Left lobe of liver (tissue), 2 donors: Measurements from ENCODE around the gene ACSL5. TPM values are rescaled to one million over a fixed set of nuclear protein-coding genes. Genes with fewer than 3 reads are reported as not detected.

Source experiments
- ATAC-seq: fragments of 200-7000 bp; cut with Tn5 transposase; one replicate; pipeline ENCODE4 v1.9.1; 2020; ENCODE audit warnings: mild to moderate bottlenecking, moderate library complexity
- DNase-seq: peaks from one replicate; pipeline ENCODE4 v3.0.0-alpha.2; 2020; ENCODE audit warnings: low spot score
- total RNA-seq: library from RNA; stranded (reverse); gene quantifications from one replicate; pipeline ENCODE4 v1.2.1, GENCODE V29; 2021
- donor health status: DM: no; HTN: no; CAD: no; lungs with moderate emphysema.
- donor health status: DM: no; HTN: yes; CAD: no.

ACSL5 gene, protein sequence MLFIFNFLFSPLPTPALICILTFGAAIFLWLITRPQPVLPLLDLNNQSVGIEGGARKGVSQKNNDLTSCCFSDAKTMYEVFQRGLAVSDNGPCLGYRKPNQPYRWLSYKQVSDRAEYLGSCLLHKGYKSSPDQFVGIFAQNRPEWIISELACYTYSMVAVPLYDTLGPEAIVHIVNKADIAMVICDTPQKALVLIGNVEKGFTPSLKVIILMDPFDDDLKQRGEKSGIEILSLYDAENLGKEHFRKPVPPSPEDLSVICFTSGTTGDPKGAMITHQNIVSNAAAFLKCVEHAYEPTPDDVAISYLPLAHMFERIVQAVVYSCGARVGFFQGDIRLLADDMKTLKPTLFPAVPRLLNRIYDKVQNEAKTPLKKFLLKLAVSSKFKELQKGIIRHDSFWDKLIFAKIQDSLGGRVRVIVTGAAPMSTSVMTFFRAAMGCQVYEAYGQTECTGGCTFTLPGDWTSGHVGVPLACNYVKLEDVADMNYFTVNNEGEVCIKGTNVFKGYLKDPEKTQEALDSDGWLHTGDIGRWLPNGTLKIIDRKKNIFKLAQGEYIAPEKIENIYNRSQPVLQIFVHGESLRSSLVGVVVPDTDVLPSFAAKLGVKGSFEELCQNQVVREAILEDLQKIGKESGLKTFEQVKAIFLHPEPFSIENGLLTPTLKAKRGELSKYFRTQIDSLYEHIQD
- 61.7 TPM for total RNA-seq

DNA sequence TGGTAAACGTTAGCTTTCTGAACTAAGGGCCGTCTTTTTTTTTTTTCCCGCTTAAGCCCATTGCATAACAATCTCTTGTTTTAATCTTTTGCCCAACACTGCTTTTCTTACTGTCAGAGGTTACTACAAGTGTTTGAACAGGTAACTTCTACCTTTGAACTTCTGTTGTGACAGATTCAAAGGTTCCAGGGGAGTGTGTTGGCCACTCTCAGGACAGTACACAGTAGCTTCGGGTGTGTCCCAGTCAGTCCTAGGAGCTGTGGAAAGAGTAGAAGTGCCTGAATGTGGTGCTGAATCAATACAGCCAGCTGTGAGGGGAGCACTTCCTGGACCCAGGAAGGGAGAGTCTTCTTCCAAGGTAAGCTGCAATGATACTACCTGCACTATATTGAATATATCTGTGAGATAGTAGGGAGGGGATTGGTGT, at the start of gene ACSL5:
ACSL5 (plus strand) TSS at position 205 of the 427 bp plus-strand sequence. CDS start 20,831 bp downstream, outside the sequence.
- ATAC-seq, result peak; percentile 78
- peak; percentile 75 for DNase-seq

DNA sequence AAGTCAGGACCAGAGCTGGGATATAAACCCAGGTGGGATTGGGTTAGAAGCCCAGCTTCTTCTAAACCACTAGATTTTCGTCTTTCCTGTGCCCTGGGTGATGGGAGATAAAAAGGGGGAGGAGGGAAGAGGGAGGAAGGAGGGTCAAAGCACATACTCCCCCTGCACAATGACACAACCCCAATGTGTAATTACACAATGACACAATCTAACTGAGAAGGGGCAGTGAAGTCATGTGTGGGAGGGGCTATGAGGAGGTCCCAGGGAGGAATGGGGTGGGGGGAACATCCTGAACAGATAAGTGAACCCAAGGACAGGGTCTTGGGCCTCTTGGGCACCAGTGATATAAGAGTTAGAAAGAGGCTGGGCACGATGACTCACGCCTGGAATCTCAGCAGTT, 46.2 kb upstream of the ACSL5 start:
- no peak for ATAC-seq
- DNase-seq, result no peak

DNA sequence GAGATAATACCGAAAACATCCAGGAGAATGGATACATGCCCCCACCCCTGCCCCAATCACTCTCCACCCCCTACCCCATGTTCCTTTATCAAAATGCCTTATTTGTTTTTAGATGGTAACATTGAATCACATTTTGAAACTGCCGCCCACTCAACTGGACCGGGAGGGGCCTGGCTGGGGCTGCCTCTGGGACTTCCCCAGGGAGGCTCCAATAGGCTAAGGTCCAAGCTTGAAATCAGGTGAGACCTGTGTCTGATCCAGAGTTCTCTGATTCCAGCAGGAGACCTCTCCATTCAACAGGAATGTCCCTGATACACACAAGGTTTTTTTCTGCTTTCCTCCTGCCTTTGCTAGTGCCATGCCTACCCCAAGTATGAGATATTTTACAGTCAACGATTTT, 43.8 kb upstream of the ACSL5 start:
- no peak for DNase-seq
- peak; percentile 83 for ATAC-seq

DNA sequence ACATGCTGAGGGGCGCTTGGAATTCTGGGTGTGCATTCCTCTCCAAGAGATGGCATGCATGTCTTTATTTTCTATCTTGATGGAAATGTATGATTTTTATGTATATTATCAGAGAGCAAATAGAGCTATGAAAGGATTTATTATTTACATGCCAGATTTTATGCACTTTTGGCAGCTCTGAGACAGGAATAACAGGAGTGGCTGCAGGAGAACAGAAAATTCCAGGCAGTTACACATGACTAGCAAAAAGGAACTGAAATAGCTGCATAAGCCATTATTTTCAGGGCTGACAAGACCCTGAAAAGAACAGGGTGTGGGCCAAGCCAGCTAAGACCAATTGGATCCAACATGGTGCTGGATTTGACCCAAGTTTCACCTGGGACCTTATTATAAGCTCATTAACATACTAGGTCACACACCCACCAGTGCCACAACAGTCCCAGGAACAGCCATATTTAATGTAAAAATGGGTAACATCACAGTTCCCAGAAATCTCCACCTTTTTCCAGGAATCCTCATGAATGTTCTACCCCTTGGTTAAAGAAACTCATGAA, 43.2 kb upstream of the ACSL5 start:
- ATAC-seq (no peak), DNase-seq (no peak)

DNA sequence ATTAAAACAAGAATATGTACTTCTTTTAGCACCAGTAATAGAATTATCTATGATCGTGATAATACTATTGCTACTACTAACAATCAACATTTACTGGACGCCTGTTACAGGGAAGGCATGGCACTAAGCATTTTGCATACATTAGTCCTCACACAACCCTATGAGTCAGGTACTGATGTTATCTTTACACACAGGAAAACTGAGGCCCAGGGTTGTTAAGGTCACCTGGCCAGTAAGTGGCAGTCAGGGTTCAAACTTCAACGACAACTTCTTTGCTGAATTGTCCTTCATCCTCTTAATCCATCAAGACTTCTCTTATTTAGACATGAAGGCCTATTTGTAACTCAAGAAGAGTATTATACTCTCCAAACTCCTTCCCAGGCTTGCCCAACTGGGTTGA, 41.9 kb upstream of the ACSL5 start:
- ATAC-seq, result no peak
- DNase-seq, result no peak

DNA sequence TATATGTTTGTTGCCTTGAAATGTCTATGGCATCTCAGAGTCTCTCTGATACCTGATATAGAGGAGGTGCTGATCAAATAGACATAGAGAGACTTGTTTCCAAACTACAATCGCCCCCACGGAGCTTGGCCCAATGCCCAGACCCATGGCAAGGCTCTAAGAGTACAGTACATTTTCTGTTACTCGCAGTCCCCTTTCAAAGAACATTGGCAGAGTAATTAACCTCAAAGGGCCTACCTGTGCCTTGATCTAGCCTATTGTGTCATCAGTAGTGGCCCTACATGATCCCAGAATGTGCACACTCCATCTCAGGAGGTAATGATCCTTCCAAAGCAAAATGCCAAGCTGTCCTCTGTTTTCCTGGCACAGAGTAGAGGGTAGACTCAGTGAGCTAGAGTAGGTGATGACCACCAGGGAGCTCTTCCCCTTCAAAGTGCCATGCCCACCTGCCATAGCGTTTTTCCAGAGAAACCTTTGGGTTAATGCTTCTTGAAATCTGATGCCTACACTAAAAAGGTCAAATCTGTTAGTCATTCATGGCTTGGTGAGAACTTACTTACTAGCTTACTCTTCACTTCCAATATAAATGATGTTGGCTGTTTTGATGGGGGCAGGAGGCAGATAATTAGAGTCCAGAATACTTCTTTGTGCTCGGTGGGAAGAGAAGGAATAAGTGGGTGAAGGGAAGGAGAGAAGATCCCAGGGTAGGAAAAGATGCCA, 41.2 kb upstream of the ACSL5 start:
- peak; percentile 57 for ATAC-seq

DNA sequence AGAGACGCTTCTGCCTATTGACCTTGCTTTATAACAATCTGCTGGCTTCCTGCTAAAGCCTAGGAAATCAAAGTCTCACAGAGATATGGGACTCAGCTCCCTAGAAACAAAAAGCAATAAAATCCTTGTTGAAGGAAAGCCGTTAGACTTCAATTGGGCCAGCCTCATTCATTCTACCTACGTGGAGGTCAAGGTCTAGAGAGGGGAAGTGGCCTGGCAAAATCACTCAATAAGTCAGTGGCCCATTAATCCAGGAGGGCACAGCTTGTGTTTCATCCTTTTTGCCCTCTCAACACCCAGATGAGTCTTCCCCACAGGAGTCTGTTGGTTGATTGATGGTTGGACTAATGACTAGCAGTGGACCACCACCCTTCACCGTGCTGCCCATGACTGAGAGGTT, 40.5 kb upstream of the ACSL5 start:
- ATAC-seq (no peak), DNase-seq (no peak)

More for the DNA sequence above, 41.2 kb upstream of the ACSL5 start:
- peak; percentile 71 for DNase-seq

DNA sequence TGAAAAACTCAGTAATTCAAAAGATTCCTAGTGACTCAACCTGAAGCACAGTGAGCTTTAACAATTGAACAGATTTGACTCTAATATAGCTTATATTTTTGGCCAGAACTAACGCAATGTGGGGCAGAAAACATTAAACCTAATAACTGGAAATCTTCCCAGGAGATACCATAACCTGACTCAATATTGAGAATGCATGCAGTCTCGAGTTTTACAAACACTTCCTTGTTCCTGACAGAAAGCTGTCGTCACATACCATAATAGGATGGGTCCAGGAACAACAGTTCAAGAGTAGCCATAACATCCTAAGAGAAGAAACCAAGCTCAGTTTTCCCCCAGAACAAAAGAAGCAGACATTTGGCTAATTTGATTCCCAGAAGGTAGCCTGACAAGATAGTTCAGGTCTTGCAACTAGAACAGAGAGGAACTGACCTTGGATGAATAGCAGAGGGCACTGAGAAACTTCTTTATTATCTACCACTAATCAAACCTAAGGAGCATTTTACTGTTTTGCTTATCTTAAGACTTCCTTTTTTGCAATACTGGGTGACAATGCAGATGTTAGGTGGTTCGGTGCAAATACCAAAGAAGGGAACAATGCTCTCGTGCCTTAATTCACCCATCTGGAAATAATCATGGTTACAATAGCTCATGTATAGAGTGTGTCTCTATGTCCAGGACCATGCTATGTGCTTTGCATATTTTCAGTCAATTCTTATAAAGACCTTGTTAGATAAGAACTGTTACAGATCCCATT, 38.6 kb upstream of the ACSL5 start:
- DNase-seq, result no peak
- ATAC-seq, result no peak

DNA sequence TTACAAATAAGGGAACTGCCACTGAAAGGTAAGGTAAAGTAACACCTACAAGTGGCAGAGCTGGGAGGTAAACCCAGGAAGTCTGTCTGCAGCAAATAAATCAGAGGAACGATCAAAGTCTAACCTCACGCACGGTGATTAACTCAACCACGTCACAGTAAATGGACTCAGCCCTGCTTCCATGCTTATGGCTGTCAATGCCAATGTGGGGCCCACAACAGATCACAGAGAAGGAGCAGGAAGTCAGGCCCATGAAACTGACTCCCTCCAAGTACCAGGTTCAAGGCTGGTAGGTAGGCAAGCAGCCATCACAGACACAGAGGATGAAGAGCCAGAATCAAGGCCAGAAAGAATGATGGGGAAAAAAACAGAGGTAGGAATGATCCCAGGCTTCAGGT, 38.0 kb upstream of the ACSL5 start:
- DNase-seq (no peak), ATAC-seq (peak; percentile 72)

DNA sequence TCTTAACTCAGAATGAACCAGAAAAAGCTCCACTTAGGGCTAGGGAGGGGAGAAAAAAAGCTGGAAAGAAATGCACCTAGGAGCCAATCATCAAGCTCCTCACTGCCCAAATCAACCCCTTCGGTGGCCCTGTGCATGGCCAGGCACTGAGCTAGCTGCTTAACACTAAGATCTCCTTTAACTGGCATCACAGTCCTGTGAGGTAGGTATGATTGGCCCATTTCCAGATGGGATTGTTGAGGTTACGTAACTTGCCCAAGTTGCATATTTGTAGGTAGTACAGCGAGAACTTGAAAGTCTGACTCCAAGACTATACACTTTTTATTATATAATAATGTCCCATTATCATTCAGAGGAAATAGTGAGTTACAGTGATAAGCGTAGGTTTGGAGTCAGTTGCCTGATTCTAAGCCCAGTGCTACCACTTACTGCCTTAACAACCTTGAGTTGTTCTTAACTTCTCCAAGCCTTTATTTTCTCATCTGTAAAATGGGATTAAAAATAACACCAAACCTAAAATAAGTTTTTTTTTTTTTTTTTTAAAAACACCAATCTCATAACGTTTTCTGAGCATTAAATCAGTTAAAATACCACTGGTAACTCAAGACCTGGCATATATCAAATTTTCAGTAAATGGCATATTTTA, 37.2 kb upstream of the ACSL5 start:
- no peak for DNase-seq
- peak; percentile 45 for ATAC-seq

DNA sequence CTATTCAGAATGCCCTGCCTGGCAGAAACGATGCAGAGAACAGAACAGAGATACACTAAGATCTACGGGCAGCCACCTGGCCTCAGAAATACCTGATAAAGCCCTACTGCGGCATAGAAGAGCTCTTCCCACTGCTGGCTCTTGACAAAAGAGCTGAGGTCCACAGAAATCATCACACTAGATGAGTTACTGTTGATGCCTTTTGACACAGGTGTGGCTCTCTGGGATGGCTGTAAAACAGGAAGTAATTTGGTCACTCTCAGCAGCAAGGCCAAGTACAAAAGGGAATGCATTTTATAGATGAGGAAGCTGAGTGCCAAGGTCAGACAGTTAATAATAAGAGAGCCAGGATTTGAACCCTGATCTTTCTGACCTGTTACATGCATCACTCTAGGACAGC, 35.0 kb upstream of the ACSL5 start:
- no peak for DNase-seq
- ATAC-seq, result no peak

DNA sequence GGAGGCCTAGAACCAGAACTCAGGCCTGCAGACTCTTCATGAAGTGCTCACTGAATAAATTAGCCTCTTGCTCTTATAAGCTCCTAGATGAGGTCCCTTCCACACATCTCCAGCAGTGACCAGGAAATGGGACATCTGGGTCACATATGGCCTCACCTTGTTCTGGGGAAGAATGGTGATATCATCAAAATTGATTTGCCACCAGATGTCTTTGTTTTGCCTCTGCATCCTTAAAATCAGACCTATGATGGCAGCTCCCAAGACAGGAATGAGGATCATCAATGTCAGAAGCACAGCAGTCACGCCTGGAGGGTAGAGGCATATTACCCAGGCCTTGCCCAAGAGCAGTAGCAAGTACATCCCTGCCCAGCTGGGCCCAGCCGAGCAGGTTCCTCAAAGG, 33.3 kb upstream of the ACSL5 start:
- DNase-seq, result no peak
- no peak for ATAC-seq

DNA sequence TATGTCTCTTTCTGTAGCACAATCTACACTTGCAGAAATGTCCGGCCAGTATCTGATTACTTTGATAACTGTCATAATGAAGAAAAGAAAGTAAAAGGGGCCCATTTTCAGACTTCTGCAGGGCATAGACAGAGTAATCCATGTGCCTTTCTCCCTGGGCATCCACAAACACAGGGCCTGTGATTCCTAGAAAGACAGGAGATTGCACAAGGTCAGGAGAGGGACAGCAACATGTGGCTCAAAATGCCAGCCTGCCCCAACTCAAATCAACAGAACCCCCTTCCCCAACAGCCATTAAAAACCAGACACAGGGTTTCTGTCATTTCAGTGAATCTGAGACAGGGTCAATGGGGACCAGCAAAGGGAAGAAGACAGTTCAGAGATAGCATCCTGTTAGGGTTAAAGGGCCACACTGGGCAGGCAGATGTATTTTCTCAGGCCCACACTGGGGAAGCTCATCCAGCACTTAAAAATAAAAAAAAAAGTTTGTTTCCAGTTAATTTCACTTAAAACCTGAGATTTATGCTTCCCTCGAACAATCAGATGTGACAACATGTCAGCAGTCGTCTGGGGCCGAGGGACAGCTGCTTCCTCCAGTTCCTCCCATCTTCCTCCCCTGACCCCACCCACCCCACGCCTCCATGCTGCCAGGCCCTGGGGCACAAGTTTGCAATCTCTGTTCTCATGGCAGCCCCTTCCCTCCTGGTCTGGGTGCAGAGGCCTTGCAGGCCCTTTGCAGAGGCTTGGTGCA, 30.7 kb upstream of the ACSL5 start:
- DNase-seq (no peak), ATAC-seq (no peak)

DNA sequence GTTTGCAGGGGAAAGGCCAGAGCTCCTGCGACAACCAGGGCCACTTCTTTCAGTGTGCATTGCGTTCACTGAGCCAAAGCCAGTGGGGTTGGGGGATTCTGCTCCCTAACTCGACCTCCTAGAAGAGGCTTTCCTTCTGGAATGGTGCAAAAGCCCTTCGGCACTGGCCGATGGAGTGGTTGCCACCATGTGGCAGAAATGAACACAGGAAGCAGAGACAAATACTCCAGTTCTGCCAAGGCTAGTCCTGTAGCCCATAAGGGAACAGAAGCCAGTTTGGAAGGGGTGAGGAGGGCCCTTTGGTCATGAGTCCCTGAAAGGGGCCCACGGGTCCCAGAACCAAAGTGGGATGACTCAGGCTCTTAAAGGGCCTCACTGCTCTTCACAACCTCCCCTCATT, 29.7 kb upstream of the ACSL5 start:
- peak; percentile 64 for ATAC-seq
- no peak for DNase-seq

DNA sequence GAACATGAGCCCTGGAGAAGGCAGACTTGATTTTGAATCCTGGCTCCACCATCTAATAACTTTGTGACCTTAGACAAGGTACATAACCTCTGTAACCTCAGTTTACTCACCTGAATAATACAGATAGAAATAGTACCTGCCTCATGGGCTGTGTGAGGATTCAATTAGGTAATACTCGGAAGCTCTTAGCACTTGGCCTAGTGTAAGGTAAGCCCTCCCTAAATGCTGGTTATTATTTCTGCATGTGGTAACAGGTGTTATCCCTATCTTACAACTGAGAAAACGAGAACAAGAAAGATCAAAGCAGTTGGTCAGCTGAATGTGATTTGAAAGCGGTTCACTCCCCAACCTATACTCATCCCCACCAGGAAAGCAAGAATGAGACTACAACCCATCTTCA, 28.7 kb upstream of the ACSL5 start:
- DNase-seq (no peak), ATAC-seq (no peak)

DNA sequence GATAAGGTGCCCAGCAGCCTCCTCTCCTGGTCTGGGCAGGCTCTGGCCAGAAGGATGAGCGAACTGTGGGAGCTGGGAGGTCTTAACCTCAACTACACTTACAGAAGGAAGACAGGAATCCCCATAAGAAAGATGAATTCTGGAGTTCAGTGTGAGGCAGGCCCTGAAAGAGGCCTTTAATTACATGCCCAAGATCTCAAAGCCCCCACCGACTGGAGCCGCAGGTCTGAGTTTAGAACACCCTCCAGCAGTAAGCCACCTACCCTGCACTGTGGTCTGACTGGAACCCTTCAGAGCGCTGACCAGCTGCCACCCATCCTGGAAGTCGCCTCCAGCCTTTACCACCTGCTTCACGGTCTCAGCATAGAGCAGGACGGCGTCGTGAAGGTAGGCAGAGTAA, 28.2 kb upstream of the ACSL5 start:
- ATAC-seq (no peak), DNase-seq (no peak)

DNA sequence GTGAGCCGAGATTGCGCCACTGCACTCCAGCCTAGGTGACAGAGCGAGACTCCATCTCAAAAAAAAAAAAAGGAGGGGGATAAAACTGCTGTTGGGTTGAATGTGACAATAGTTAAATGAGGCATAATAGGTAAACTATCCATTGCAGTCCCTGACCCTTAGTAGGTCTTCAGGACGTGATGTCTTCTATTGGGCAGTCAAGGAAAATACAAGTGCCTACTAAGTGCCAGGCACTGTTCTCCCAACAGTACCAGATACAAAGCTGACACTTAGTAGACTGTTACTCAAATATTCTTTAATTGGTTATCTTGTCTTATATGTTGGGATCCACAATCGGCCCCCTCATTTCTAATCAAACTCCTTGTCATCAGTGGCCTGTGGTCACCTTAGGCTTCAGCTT, 27.1 kb upstream of the ACSL5 start:
- DNase-seq, result no peak
- no peak for ATAC-seq

DNA sequence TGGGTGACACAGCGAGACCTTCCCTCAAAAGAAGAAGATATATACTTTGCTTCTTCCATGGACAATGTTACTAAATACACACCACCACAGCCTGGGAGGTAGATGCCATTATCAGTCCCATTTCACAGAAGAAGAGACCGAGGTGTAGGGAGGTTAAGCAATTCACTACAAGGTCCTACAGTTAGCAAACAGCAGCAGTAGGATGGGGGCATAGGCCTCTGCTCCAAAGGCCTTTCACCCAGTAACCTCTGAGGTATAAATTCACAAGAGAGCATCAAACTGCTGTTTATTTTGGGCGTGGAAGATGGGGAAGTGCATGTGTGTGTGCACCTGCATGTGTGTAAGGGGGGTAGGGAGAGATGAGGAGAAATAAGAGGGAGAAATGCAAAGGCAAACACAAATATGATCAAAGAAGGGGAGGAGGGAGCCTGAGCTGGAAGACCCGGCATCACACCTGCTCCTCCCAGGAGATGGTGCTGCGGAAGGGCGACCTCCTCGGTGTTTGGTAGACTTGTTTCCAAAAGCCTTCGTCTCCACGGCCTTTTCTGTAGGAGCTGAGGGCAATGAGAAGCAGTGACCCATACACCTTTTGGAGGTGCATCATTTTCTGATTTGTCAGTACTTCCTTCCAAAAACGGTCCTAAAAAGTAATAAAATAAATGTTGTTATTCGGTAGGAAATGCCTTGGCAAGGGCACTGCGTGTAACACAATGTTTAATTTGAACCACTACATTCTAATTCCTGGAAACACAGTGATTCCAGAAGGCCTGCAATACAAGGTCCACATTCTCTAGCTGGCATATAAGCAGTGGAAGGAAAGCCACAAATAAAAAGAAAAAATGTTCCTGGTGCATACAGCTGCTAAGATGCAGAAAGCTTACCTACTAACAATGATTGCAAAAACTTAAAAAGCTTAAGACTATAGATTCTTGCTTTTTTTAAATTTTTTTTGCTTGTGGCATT, 25.9 kb upstream of the ACSL5 start:
- no peak for DNase-seq
- ATAC-seq, result peak; percentile 67
